Kidney glomerular epithelial cell (primary cell): ENCODE results near the gene CAPZA1.

Experiments used
- DNase-seq: peaks from one replicate; lab custom pipeline; 2025; lab: John Stamatoyannopoulos, UW

CAPZA1 gene

GRCh38 chr1:112715264-112716053 lies 95.8 kb downstream of the CAPZA1 start, which contains the start of gene PPM1J:
PPM1J (minus strand) TSS chr1:112715332; CDS start chr1:112715301, 31 bp downstream.
- DNase-seq = peak; percentile 92

GRCh38 chr1:112716133-112716720 lies 96.6 kb downstream of the CAPZA1 start:
- DNase-seq = peak; percentile 91

- no peak for DNase-seq
These were observed 97.7 kb downstream of the CAPZA1 start for GRCh38 chr1:112717263-112717873.

- DNase-seq = peak; percentile 42
These were observed 99.2 kb downstream of the CAPZA1 start for GRCh38 chr1:112718691-112719418.

- DNase-seq = no peak
These were observed 100.1 kb downstream of the CAPZA1 start for GRCh38 chr1:112719706-112720105.

- no peak for DNase-seq
These were observed 101.2 kb downstream of the CAPZA1 start for GRCh38 chr1:112720800-112721199.
